Osteocyte (in vitro differentiated cells): ENCODE results near the gene HVCN1. TPM values are rescaled to one million over a fixed set of nuclear protein-coding genes. Genes with fewer than 3 reads are reported as not detected.
A peak's percentile ranks its signal among the peaks of the same experiment; 100 is the strongest.

ENCODE experiments used
- DNase-seq: peaks from one replicate; pipeline ENCODE4 v3.0.0; 2021; ENCODE audit warnings: mixed read lengths; ENCODE audit not compliant: unreplicated experiment; ENCODE audit errors: extremely low spot score
- H3K27ac Mint-ChIP-seq: one replicate; pipeline ENCODE4 v1.8.0; 2021; ENCODE audit warnings: mild to moderate bottlenecking, mixed read lengths; ENCODE audit not compliant: unreplicated experiment
- H3K27me3 Mint-ChIP-seq: one replicate; pipeline ENCODE4 v1.8.0; 2021; ENCODE audit warnings: mixed read lengths; ENCODE audit not compliant: unreplicated experiment
- H3K36me3 Mint-ChIP-seq: one replicate; pipeline ENCODE4 v1.8.0; 2021; ENCODE audit warnings: mixed read lengths; ENCODE audit not compliant: unreplicated experiment
- H3K4me1 Mint-ChIP-seq: one replicate; pipeline ENCODE4 v1.8.0; 2021; ENCODE audit warnings: mixed read lengths; ENCODE audit not compliant: unreplicated experiment
- H3K4me3 Mint-ChIP-seq: one replicate; pipeline ENCODE4 v1.8.0; 2021; ENCODE audit warnings: mild to moderate bottlenecking, moderate library complexity, mixed read lengths; ENCODE audit not compliant: unreplicated experiment
- H3K9me3 Mint-ChIP-seq: one replicate; pipeline ENCODE4 v1.8.0; 2021; ENCODE audit warnings: mixed read lengths; ENCODE audit not compliant: unreplicated experiment
- total RNA-seq: library from RNA; stranded (reverse); gene quantifications from 2 replicates; pipeline ENCODE4 v1.2.1, GENCODE V29; 2021
- TF ChIP-seq, protein P1 (sequence below): fragments of 200-600 bp; sonication (generic); IDR thresholded peaks from 2 replicates; pipeline ENCODE4 v1.5.0; 2021; ENCODE audit warnings: antibody characterized with exemption, mild to moderate bottlenecking, moderate library complexity

Gene HVCN1
- total RNA-seq, 1 donor from 2014 or later, result 0.94 TPM

DNA sequence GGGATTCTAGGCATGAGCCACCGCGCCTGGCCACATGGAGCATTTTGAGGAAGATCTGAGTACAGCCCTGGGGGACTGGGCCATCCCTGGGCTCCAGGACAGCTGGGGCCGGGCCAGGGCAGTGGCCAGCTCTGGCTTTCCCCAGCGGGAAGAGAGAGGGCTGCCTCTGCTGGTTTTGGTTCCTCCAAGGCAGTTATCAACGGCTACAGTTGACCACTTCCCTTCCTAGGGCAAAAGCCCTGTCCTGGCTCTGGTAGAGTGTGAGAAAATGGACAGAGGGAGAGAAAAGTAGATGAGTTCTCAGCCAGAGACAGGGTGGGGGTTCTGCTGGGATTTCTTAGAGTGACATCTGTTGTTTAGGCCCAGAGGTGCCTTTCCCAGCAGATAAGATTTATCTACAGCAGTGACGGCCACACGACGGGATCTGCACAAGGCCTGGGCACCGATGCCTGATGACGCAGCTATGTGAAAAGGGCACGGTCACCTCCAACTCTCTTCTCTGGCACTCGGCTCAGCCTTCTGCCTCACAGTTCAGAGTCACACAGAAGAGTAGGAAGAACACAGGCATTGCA lies 5.5 kb upstream of the HVCN1 start:
- no peak overlapping the region for H3K27ac Mint-ChIP-seq
- H3K9me3 Mint-ChIP-seq, result no peaks in the 10 kb centered on the region
- no peaks in the 10 kb centered on the region for H3K27me3 Mint-ChIP-seq
- H3K4me1 Mint-ChIP-seq, result peaks cover 4% of the 10 kb centered on the region
- H3K4me3 Mint-ChIP-seq, result no peak overlapping the region
- no peak for DNase-seq
- TF ChIP-seq, protein P1, sequence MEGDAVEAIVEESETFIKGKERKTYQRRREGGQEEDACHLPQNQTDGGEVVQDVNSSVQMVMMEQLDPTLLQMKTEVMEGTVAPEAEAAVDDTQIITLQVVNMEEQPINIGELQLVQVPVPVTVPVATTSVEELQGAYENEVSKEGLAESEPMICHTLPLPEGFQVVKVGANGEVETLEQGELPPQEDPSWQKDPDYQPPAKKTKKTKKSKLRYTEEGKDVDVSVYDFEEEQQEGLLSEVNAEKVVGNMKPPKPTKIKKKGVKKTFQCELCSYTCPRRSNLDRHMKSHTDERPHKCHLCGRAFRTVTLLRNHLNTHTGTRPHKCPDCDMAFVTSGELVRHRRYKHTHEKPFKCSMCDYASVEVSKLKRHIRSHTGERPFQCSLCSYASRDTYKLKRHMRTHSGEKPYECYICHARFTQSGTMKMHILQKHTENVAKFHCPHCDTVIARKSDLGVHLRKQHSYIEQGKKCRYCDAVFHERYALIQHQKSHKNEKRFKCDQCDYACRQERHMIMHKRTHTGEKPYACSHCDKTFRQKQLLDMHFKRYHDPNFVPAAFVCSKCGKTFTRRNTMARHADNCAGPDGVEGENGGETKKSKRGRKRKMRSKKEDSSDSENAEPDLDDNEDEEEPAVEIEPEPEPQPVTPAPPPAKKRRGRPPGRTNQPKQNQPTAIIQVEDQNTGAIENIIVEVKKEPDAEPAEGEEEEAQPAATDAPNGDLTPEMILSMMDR, result no peak
- no peaks in the 10 kb centered on the region for H3K36me3 Mint-ChIP-seq

DNA sequence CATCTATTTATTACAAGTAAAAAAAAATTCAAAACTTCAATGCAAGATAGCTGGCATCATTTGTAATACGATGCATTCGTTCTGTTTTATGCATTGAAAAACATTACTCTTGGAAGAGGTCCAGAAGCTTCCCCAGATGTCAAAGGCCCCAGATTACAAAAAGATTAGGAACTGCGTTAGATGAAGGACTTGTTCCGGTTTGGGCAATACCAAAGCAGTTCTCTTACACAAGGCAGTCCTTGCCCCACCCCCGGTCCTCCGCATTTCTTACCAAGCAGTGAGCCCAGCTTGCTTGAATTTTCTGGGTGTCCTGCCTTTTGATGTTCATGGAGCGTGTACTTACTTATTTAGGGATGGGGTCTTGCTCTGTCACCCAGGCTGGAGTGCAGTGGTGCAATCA lies 4.8 kb upstream of the HVCN1 start:
- H3K4me1 Mint-ChIP-seq, result peaks cover 6% of the 10 kb centered on the region
- TF ChIP-seq, protein P1, result no peak
- no peaks in the 10 kb centered on the region for H3K9me3 Mint-ChIP-seq
- H3K36me3 Mint-ChIP-seq, result no peaks in the 10 kb centered on the region
- H3K27me3 Mint-ChIP-seq, result no peaks in the 10 kb centered on the region
- no peak overlapping the region for H3K4me3 Mint-ChIP-seq
- no peak for DNase-seq
- no peak overlapping the region for H3K27ac Mint-ChIP-seq

DNA sequence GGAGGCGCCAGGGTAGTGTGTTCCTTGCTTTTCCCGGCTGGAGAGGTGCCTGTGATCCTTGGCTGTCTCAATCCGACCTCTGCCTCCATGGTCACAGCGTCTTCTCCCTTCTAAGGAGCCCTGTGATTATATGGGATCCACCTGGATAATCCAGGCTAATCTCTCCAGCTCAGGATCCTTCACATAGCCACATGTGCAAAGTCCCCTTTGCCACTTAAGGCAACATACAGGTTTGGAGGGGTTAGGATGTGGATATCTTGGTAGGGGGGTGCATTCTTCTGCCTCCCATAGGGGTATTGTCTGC lies 1.2 kb upstream of the HVCN1 start:
- H3K27ac Mint-ChIP-seq, result peak overlapping the region; percentile 10

DNA sequence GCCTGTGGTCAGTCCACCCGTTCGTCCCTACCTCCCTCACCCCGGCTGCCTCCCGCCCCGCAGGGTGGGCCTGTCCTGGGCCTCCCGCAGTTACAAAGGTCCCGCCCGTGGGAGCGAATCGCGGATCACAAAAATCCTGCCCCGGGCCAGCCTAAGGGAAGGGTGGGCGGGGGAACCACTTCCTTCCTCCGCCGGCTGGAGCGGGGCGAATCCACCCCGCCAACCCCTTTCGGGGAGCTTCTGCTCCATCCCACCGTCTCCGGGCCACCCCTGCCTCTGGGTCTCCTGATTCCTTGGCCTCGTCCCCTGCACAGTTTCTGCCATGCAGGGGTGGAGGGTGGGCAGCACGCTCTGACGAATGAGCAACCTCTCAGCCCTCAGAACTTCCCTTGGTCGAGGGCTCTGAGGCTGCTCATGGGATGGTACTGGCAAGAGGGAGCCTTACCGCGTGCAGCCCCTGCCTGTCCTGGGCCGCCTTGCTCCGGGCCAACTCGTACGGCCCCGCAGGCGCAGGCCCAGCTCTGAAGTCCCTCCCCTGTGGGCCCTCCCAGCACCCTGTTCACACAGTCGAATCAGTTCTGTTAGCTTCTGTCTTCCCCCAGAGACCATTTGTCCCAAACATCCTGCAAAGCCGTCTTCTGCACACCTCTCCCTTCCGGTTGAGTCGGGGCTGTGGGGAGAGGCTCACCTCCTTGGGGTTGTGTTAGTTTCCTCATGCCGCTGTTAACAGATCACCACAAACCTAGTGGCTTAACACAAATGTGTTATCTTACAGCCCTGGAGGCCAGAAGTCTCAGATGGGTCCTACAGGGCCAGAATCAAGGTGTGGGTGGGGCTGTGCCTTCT lies 589 bp upstream of the HVCN1 start:
- TF ChIP-seq, protein P1, result no peak

More for the DNA sequence above, 1.2 kb upstream of the HVCN1 start:
- DNase-seq, result no peak
- TF ChIP-seq, protein P1, result no peak
- Mint-ChIP-seq H3K36me3 (no peaks in the 10 kb centered on the region), H3K4me1 (peaks cover 12% of the 10 kb centered on the region), H3K9me3 (no peaks in the 10 kb centered on the region), H3K4me3 (peak overlapping the region; percentile 77), H3K27me3 (peaks cover 16% of the 10 kb centered on the region)

DNA sequence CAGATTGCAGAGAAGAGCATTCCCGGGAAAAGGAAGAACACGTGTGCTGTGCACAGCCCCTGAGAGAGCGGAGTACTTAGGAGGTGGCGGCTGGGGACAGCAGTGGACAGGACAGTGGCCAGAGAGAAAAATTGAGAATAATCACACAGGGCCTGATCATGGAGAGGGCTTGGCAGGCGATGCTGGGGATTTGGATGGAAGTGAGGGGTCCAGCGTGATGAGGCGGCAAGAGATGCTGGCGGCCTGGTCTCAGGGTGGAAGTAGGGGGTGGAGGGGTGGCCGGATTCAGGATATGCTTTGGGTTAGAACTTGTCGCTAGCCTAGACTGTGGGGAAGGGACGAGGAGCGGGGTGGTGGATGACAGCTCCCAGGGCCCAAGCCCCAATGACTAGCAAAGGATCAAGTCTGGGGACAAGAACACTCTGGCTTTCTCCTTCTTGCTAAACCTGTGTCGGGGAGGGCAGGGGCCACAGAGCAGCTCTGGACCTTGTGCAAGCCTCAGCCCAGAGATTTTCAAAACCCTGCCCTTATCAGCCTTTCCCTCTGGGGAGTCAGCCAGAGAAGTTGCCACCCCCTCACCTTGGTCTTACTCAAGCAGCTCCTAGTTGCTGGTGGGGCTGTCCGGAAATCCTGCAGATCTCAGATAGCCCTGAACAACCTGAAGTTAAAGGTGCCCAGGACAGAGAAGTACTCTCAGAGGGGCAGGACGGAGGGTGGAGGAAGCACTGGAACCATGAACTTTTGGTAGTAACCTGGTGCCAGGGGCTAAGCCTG lies 1.3 kb downstream of the HVCN1 start:
- TF ChIP-seq, protein P1, result no peak
- DNase-seq, result no peak
- Mint-ChIP-seq H3K4me3 (peak overlapping the region; percentile 67), H3K36me3 (no peaks in the 10 kb centered on the region), H3K4me1 (peaks cover 12% of the 10 kb centered on the region), H3K27me3 (peaks cover 16% of the 10 kb centered on the region), H3K9me3 (no peaks in the 10 kb centered on the region), H3K27ac (no peak overlapping the region)

More for the DNA sequence above, 589 bp upstream of the HVCN1 start:
- no peak for DNase-seq
- Mint-ChIP-seq H3K36me3 (no peaks in the 10 kb centered on the region), H3K27me3 (peaks cover 16% of the 10 kb centered on the region), H3K9me3 (no peaks in the 10 kb centered on the region), H3K4me1 (peaks cover 12% of the 10 kb centered on the region), H3K4me3 (peak overlapping the region; percentile 77), H3K27ac (peak overlapping the region; percentile 10)
